Keratinocyte (primary cell): ENCODE measurements around the gene CENPP.

Experiments used
- CTCF ChIP-seq, 3 experiments: IDR thresholded peaks in 1 of 3; conservative IDR thresholded peaks in 1 of 3; optimal IDR thresholded peaks in 1 of 3; 2 replicates in 2 of 3; 3 replicates in 1 of 3; pipeline versions ENCODE3 to v1.5.1; 2011; ENCODE audit warnings: low read length in 3 of 3, mild to moderate bottlenecking in 3 of 3, moderate library complexity in 2 of 3, control low read depth in 1 of 3, inconsistent platforms in 1 of 3; ENCODE audit not compliant: insufficient read depth in 2 of 3; ENCODE audit errors: extremely low read depth in 1 of 3
- EZH2 ChIP-seq: IDR thresholded peaks from one replicate; pipeline ENCODE4 v1.6.1; 2012; ENCODE audit warnings: inconsistent platforms, mild to moderate bottlenecking, low read length, moderate library complexity

GRCh38 chr9:92592946-92593861 is 267.5 kb downstream of the CENPP start:
- no peak for TF ChIP-seq CTCF (optimal IDR thresholded peaks at IDR 0.05 in 1 of 3, IDR thresholded peaks at IDR 0.05 in 1 of 3, conservative IDR thresholded peaks at IDR 0.05 in 1 of 3; ENCODE audit: extremely low read depth in 1 of 3, insufficient read depth in 2 of 3, low read length in 3 of 3)
- TF ChIP-seq EZH2: no peak
